ENCODE measurements around the gene CPZ. TPM values are rescaled to one million over a fixed set of nuclear protein-coding genes. Genes with fewer than 3 reads are reported as not detected.
A peak's percentile ranks its signal among the peaks of the same experiment; 100 is the strongest.
"Not testable (repeated sequence)": the region's sequence is repeated elsewhere in the genome, so short reads cannot be mapped to it uniquely, and the experiment has no call there.

CPZ gene
- total RNA-seq, 1 experiment from 2014 or later: 26.9 TPM

DNA sequence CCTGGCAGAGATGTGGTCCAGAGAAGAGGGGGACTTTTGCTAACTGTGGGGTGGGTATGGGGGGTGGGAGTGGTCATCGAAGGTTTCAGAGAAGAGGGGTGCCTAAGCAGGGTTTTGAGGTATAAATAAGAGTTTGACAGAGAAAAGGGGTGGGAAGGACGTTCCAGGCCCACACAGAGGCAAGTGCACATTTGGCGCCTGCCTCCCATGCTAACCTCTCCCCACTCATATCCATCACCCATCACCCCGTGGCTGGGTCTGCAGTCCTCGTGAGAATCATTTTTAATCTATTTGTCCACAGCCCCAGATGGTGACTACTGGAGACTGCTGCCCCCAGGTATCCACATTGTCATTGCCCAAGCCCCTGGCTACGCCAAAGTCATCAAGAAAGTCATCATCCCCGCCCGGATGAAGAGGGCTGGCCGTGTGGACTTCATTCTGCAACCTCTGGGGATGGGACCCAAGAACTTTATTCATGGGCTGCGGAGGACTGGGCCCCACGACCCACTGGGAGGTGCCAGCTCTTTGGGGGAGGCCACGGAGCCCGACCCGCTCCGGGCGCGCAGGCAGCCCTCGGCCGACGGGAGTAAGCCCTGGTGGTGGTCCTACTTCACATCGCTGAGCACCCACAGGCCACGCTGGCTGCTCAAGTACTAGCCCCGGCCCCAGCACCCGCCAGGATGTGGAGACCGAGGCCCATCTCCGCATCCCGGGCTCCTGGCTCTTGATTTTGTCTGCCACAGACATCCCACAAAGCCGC, 26.6 kb downstream of the CPZ start:
- no peak for DNase-seq (ENCODE audit: low spot score)
- CTCF ChIA-PET: interaction anchor here (5.0 kb wide), 1 partner anchor 12 kb away, joined by 45 read pairs; no protein-coding TSS in a partner anchor
- Mint-ChIP-seq H3K4me1 (no peaks in the 10 kb centered on the region), H3K36me3 (peaks cover 3% of the 10 kb centered on the region; the same call in 1 of the 2 replicates), H3K27me3 (ENCODE audit: low read depth) (no peaks in the 10 kb centered on the region; the same call in 1 of the 2 replicates), H3K4me3 (no peak overlapping the region), H3K27ac (no peak overlapping the region), H3K9me3 (no peaks in the 10 kb centered on the region)
- TF ChIP-seq TCF7 (CRISPR knock-in tag; IDR thresholded peaks at IDR 0.05; ENCODE audit: low read depth) (no peak), TEAD1 (CRISPR knock-in tag; IDR thresholded peaks at IDR 0.05) (no peak), MXD4 (CRISPR knock-in tag; IDR thresholded peaks at IDR 0.05; ENCODE audit: borderline replicate concordance) (no peak), GABPB1 (CRISPR knock-in tag; IDR thresholded peaks at IDR 0.05) (no peak), NR2C2 (CRISPR knock-in tag; IDR thresholded peaks at IDR 0.05) (no peak), RORB (CRISPR knock-in tag; IDR thresholded peaks at IDR 0.05) (no peak)
- TF ChIP-seq, protein P1, sequence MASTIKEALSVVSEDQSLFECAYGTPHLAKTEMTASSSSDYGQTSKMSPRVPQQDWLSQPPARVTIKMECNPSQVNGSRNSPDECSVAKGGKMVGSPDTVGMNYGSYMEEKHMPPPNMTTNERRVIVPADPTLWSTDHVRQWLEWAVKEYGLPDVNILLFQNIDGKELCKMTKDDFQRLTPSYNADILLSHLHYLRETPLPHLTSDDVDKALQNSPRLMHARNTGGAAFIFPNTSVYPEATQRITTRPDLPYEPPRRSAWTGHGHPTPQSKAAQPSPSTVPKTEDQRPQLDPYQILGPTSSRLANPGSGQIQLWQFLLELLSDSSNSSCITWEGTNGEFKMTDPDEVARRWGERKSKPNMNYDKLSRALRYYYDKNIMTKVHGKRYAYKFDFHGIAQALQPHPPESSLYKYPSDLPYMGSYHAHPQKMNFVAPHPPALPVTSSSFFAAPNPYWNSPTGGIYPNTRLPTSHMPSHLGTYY (CRISPR knock-in tag; IDR thresholded peaks at IDR 0.05): no peak
- POLR2A ChIA-PET: no interaction called here
- no peak for ATAC-seq

DNA sequence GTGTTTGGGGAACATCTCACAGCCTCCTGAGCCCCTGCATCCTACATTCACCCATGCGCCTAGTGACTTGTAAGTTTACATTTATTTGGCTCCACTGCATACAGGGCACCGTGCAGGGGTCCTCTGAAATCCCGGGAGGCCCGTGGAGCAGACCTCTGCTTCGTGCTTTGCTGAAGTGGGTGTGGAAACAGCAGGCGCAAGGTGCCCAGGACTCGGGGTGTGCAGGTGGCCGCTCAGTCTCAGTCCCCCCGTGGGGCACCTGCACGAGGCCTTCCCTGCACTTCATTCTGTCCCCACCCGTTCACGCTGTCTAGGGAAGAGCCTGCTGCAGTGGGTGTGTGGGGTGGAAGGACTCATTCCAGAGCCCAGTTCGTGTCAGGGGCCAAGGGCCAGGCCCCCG, 28.6 kb downstream of the CPZ start:
- H3K36me3 Mint-ChIP-seq; H3K27ac Mint-ChIP-seq; H3K9me3 Mint-ChIP-seq; ATAC-seq; DNase-seq (ENCODE audit: low spot score); POLR2A ChIA-PET; H3K27me3 Mint-ChIP-seq (ENCODE audit: low read depth); H3K4me1 Mint-ChIP-seq; CTCF ChIA-PET; H3K4me3 Mint-ChIP-seq: not testable (repeated sequence)

DNA sequence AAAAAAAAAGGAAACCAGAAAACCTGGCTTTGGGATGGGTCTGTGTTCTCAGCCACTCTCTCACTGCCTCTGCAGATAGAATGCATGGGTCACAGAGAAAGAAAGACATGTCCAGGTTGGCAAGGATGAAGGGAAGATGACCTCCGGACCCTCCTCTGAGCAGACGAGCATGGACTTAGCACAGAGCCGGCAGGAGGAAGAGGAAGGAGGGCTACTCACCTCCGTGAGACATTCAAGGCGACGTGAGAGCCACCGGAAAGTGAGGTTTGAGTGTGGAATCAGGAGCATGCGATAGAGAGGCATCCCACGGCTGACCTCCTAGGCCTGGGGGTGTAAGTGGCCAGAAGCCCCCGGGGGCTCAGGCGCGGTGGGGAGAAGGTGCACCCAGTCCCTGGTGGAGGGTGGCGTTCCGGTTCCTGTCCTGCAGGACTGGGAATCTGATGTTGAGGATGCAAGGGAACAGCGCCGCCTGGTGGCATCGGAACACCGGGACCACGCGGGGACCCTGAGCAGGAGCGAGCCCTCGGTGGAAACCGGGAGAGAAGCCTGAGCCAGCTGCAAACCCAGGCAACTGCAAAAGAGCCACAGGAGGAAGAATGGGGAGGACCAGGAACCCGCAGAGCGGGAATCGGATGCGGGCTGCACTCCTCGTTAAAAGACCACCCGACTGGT, 32.2 kb downstream of the CPZ start:
- POLR2A ChIA-PET; DNase-seq (ENCODE audit: low spot score); H3K4me1 Mint-ChIP-seq; H3K36me3 Mint-ChIP-seq; H3K27ac Mint-ChIP-seq; H3K9me3 Mint-ChIP-seq; H3K4me3 Mint-ChIP-seq; H3K27me3 Mint-ChIP-seq (ENCODE audit: low read depth); CTCF ChIA-PET: not testable (repeated sequence)
- peak; percentile 92 for ATAC-seq

DNA sequence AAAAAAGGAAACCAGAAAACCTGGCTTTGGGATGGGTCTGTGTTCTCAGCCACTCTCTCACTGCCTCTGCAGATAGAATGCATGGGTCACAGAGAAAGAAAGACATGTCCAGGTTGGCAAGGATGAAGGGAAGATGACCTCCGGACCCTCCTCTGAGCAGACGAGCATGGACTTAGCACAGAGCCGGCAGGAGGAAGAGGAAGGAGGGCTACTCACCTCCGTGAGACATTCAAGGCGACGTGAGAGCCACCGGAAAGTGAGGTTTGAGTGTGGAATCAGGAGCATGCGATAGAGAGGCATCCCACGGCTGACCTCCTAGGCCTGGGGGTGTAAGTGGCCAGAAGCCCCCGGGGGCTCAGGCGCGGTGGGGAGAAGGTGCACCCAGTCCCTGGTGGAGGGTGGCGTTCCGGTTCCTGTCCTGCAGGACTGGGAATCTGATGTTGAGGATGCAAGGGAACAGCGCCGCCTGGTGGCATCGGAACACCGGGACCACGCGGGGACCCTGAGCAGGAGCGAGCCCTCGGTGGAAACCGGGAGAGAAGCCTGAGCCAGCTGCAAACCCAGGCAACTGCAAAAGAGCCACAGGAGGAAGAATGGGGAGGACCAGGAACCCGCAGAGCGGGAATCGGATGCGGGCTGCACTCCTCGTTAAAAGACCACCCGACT, 37.8 kb downstream of the CPZ start:
- H3K36me3 Mint-ChIP-seq; H3K9me3 Mint-ChIP-seq; H3K27ac Mint-ChIP-seq; H3K4me3 Mint-ChIP-seq; DNase-seq (ENCODE audit: low spot score); POLR2A ChIA-PET; H3K4me1 Mint-ChIP-seq; CTCF ChIA-PET; H3K27me3 Mint-ChIP-seq (ENCODE audit: low read depth): not testable (repeated sequence)
- peak; percentile 94 for ATAC-seq

DNA sequence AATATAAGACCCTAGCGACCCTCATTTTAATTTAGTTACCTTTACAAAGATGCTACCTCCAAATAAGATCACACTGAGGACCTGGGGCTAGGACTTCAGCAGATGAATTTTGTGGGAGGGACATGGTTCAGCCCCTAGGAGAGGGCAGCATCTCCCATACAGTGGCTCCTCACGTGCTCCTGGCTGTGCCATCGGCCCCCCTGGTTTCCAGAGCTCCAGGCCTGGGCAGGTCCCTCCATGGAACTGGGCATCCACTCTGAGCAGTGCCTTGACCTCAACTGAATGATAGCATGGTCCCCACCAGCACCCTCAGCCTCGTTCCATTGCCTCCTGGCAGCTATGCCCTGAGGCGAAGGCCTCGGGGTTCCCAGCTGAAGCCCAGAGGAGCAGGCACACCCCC, 39.3 kb downstream of the CPZ start:
- POLR2A ChIA-PET; H3K27me3 Mint-ChIP-seq (ENCODE audit: low read depth); ATAC-seq; CTCF ChIA-PET; H3K9me3 Mint-ChIP-seq; H3K27ac Mint-ChIP-seq; H3K36me3 Mint-ChIP-seq; H3K4me3 Mint-ChIP-seq; DNase-seq (ENCODE audit: low spot score); H3K4me1 Mint-ChIP-seq: not testable (repeated sequence)

DNA sequence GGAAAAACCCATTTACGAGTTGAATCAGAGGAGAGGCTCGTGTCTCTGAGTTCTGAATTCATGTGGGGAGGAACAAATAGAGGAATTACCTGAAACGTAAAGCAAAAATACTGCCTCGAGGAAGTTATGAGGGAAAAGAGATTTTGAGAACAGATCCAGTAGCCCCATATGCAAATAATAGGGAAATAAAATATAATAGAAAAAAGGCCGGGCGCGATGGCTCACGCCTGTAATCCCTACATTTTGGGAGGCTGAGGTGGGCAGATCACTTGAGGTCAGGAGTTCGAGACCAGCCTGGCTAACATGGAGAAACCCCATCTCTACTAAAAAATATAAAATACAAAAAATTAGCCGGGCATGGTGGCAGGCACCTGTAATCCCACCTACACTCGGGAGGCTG, 42.2 kb downstream of the CPZ start:
- DNase-seq (ENCODE audit: low spot score); H3K27ac Mint-ChIP-seq; H3K9me3 Mint-ChIP-seq; ATAC-seq; H3K4me1 Mint-ChIP-seq; H3K36me3 Mint-ChIP-seq; CTCF ChIA-PET; H3K4me3 Mint-ChIP-seq; POLR2A ChIA-PET; H3K27me3 Mint-ChIP-seq (ENCODE audit: low read depth): not testable (repeated sequence)

DNA sequence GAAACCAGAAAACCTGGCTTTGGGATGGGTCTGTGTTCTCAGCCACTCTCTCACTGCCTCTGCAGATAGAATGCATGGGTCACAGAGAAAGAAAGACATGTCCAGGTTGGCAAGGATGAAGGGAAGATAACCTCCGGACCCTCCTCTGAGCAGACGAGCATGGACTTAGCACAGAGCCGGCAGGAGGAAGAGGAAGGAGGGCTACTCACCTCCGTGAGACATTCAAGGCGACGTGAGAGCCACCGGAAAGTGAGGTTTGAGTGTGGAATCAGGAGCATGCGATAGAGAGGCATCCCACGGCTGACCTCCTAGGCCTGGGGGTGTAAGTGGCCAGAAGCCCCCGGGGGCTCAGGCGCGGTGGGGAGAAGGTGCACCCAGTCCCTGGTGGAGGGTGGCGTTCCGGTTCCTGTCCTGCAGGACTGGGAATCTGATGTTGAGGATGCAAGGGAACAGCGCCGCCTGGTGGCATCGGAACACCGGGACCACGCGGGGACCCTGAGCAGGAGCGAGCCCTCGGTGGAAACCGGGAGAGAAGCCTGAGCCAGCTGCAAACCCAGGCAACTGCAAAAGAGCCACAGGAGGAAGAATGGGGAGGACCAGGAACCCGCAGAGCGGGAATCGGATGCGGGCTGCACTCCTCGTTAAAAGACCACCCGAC, 43.5 kb downstream of the CPZ start:
- DNase-seq (ENCODE audit: low spot score); H3K27ac Mint-ChIP-seq; H3K36me3 Mint-ChIP-seq; H3K4me1 Mint-ChIP-seq; CTCF ChIA-PET; H3K27me3 Mint-ChIP-seq (ENCODE audit: low read depth); H3K9me3 Mint-ChIP-seq; POLR2A ChIA-PET; H3K4me3 Mint-ChIP-seq: not testable (repeated sequence)
- ATAC-seq: peak; percentile 96
